Mesendoderm (in vitro differentiated cells): Measurements from ENCODE around the gene IFT80.
"Not testable (repeated sequence)": the region's sequence is repeated elsewhere in the genome, so short reads cannot be mapped to it uniquely, and the experiment has no call there.

ENCODE experiments used
- DNase-seq: peaks from one replicate; pipeline ENCODE4 v3.0.0; 2013
- H2AK5ac ChIP-seq: 2 replicates; pipeline ENCODE4 v1.6.1; 2013; ENCODE audit warnings: low read length, inconsistent platforms
- H2BK120ac ChIP-seq: 2 replicates; pipeline ENCODE4 v1.6.1; 2013; ENCODE audit warnings: low read depth, mild to moderate bottlenecking, low read length, moderate library complexity, mixed read lengths
- H2BK15ac ChIP-seq: replicated peaks from 2 replicates; pipeline ENCODE4 v1.6.1; 2013; ENCODE audit warnings: low read depth, mild to moderate bottlenecking, moderate library complexity
- H2BK5ac ChIP-seq: 2 replicates; pipeline ENCODE4 v1.6.1; 2013; ENCODE audit warnings: low read length, inconsistent platforms
- H3K18ac ChIP-seq: 2 replicates; pipeline ENCODE4 v1.6.1; 2013; ENCODE audit warnings: mild to moderate bottlenecking, low read length, mixed read lengths
- H3K23ac ChIP-seq: one replicate; pipeline ENCODE4 v1.6.1; 2013; ENCODE audit warnings: low read length
- H3K27ac ChIP-seq: 2 replicates; pipeline ENCODE4 v1.5.1; 2013; ENCODE audit warnings: low read depth, mild to moderate bottlenecking, inconsistent platforms, low read length, moderate library complexity
- H3K27me3 ChIP-seq: 2 replicates; pipeline ENCODE4 v1.6.1; 2013; ENCODE audit warnings: low read length, control low read depth, mild to moderate bottlenecking, inconsistent platforms; ENCODE audit not compliant: insufficient read depth, poor library complexity
- H3K36me3 ChIP-seq: 2 replicates; pipeline ENCODE4 v1.6.1; 2013; ENCODE audit warnings: low read length, inconsistent platforms; ENCODE audit not compliant: control insufficient read depth, insufficient read depth
- H3K4ac ChIP-seq: one replicate; pipeline ENCODE4 v1.6.1; 2013; ENCODE audit warnings: low read depth, mild to moderate bottlenecking, low read length, moderate library complexity
- H3K4me1 ChIP-seq: 2 replicates; pipeline ENCODE4 v1.6.1; 2013; ENCODE audit warnings: low read depth, low read length, inconsistent platforms; ENCODE audit not compliant: control insufficient read depth
- H3K4me2 ChIP-seq: 2 replicates; pipeline ENCODE4 v1.6.1; 2013; ENCODE audit warnings: low read length
- H3K4me3 ChIP-seq: 2 replicates; pipeline ENCODE4 v1.5.1; 2013; ENCODE audit warnings: mild to moderate bottlenecking, low read length
- H3K56ac ChIP-seq: one replicate; pipeline ENCODE4 v1.6.1; 2013; ENCODE audit warnings: low read length
- H3K79me1 ChIP-seq: 2 replicates; pipeline ENCODE4 v1.6.1; 2013; ENCODE audit warnings: low read length, inconsistent platforms
- H3K79me2 ChIP-seq: 2 replicates; pipeline ENCODE4 v1.6.1; 2013; ENCODE audit warnings: mild to moderate bottlenecking, low read length; ENCODE audit not compliant: control insufficient read depth, insufficient read depth
- H3K9ac ChIP-seq: 2 replicates; pipeline ENCODE4 v1.6.1; 2013; ENCODE audit warnings: low read length, inconsistent platforms
- H4K5ac ChIP-seq: one replicate; pipeline ENCODE4 v1.6.1; 2013; ENCODE audit warnings: low read length
- H4K8ac ChIP-seq: one replicate; pipeline ENCODE4 v1.6.1; 2013; ENCODE audit warnings: low read depth, mild to moderate bottlenecking, control low read depth, low read length, moderate library complexity
- WGBS: extraction: QIAGEN DNeasy Blood & Tissue Kit; methylation state at CpG from one replicate; pipeline ENCODE4 v1.1.7; 2013; ENCODE audit warnings: low lambda C conversion rate, missing lambda C conversion rate; ENCODE audit not compliant: insufficient coverage; ENCODE audit errors: extremely low coverage; 5-methylcytosine and 5-hydroxymethylcytosine counted together

IFT80 gene

DNA sequence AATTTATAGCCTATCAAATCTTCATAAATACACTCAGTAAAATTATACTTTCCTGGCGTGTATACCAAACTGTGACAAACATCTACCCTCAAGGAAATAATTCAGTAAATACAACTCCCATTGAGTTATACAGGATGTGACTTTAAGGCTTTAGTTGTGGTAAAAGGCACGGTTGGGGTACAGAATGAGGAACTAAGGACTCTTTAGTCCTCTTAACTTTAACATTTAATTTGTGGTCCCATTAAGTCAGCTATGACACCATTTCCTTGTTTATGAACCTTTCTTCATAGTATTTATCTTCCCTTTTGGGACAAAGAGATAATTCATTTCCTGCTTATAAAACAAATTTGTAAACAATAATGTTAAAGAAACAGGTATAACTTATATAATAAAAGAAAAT lies 30.2 kb downstream of the IFT80 start:
- DNase-seq = no peak
- H3K27ac ChIP-seq = no peak overlapping the region
- no peak overlapping the region for H3K4ac ChIP-seq
- H3K56ac ChIP-seq = no peak overlapping the region
- H4K5ac ChIP-seq = no peak overlapping the region
- no peak overlapping the region for H3K4me3 ChIP-seq
- H2BK5ac ChIP-seq = no peak overlapping the region
- H3K27me3 ChIP-seq = no peaks in the 10 kb centered on the region
- H3K18ac ChIP-seq = no peak overlapping the region
- no peak overlapping the region for H3K9ac ChIP-seq
- no peaks in the 10 kb centered on the region for H3K79me1 ChIP-seq
- H4K8ac ChIP-seq = no peak overlapping the region
- H3K23ac ChIP-seq = no peak overlapping the region
- H2BK15ac ChIP-seq = no peak overlapping the region
- H3K4me2 ChIP-seq = no peak overlapping the region
- H2AK5ac ChIP-seq = no peak overlapping the region
- no CpG with 5 or more reads among the region's 2 CpGs for WGBS
- H2BK120ac ChIP-seq = no peak overlapping the region
- H3K79me2 ChIP-seq = no peaks in the 10 kb centered on the region
- H3K4me1 ChIP-seq = no peaks in the 10 kb centered on the region
- H3K36me3 ChIP-seq = no peaks in the 10 kb centered on the region

DNA sequence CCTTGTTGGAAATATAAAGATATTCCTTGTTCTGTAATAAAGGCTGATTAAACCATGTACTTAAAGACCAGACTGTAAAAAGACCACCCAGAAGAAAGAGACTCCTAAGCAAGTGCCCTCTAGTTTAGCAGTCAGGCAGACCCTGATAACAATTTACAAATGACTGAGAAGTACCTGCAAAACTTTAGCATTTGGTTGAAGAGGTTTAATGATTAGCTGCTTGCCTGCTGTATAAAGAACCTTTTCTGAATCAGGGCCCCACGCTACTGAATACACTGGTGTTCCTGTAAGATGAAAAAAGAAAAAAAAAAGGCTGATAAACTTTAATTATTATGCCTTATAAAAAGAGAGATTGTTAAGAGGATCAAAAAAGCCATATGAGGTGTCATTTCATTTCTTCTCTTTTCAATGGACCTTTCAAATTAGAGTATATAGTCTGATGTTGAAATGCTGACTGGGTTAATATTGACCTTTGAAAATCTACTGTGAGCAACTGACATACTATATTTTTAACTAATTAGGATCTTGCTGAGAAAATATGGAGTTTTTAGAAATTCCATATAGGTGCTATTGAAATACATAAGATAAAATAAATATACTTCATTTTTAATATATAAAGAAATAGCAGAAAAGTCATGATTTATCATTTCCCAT lies 33.0 kb downstream of the IFT80 start:
- H3K56ac ChIP-seq = no peak overlapping the region
- no peak for DNase-seq
- no peak overlapping the region for H3K27ac ChIP-seq
- H2BK5ac ChIP-seq = no peak overlapping the region
- no peaks in the 10 kb centered on the region for H3K79me2 ChIP-seq
- H3K4me2 ChIP-seq = no peak overlapping the region
- no peak overlapping the region for H4K5ac ChIP-seq
- H3K4me3 ChIP-seq = no peak overlapping the region
- H3K4me1 ChIP-seq = no peaks in the 10 kb centered on the region
- H3K36me3 ChIP-seq = no peaks in the 10 kb centered on the region
- H2AK5ac ChIP-seq = no peak overlapping the region
- H3K79me1 ChIP-seq = no peaks in the 10 kb centered on the region
- H2BK15ac ChIP-seq = no peak overlapping the region
- no peaks in the 10 kb centered on the region for H3K27me3 ChIP-seq
- no peak overlapping the region for H3K23ac ChIP-seq
- H3K4ac ChIP-seq = no peak overlapping the region
- H3K9ac ChIP-seq = no peak overlapping the region
- no peak overlapping the region for H3K18ac ChIP-seq
- no peak overlapping the region for H2BK120ac ChIP-seq
- no CpG with 5 or more reads among the region's 1 CpG for WGBS
- H4K8ac ChIP-seq = no peak overlapping the region

DNA sequence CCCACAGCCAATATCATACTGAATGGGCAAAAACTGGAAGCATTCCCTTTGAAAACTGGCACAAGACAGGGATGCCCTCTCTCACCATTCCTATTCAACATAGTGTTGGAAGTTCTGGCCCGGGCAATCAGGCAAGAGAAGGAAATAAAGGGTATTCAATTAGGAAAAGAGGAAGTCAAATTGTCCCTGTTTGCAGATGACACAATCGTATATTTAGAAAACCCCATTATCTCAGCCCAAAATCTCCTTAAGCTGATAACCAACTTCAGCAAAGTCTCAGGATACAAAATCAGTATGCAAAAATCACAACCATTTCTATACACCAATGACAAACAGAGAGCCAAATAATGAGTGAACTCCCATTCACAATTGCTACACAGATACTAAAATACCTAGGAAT lies 36.1 kb downstream of the IFT80 start:
- not testable (repeated sequence) for H3K79me2 ChIP-seq, H2BK15ac ChIP-seq, H3K4me2 ChIP-seq, H3K36me3 ChIP-seq, H2BK5ac ChIP-seq, H4K5ac ChIP-seq, H3K4me3 ChIP-seq, H2AK5ac ChIP-seq, H4K8ac ChIP-seq, H3K79me1 ChIP-seq, DNase-seq, H3K27me3 ChIP-seq, H3K9ac ChIP-seq, H3K18ac ChIP-seq, H3K27ac ChIP-seq, H3K23ac ChIP-seq, H3K4me1 ChIP-seq, H2BK120ac ChIP-seq, H3K56ac ChIP-seq, H3K4ac ChIP-seq
- no CpG with 5 or more reads among the region's 2 CpGs for WGBS

DNA sequence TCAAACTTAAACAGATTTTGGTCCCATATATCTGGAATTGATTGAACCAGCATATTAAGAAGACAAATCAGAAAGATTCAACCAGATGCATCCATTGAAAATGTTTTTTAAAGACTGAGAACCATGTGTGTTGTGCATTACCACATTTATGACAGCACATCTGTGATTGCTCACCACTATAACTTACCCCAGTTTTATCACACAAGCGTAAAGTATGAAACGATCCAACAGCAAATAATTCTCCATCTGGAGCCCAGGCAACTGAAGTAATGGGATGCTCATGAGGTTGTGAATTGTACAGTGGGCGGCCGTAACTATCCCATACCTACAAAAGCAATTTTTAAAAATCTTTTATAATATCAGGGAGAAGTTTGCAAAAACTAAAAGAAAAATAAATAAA lies 43.2 kb downstream of the IFT80 start:
- H3K4ac ChIP-seq = no peak overlapping the region
- no peak overlapping the region for H3K18ac ChIP-seq
- no peaks in the 10 kb centered on the region for H3K79me1 ChIP-seq
- H2AK5ac ChIP-seq = no peak overlapping the region
- H2BK120ac ChIP-seq = no peak overlapping the region
- no peak overlapping the region for H4K5ac ChIP-seq
- H3K36me3 ChIP-seq = no peaks in the 10 kb centered on the region
- DNase-seq = no peak
- no peak overlapping the region for H3K4me2 ChIP-seq
- H4K8ac ChIP-seq = no peak overlapping the region
- H3K27me3 ChIP-seq = no peaks in the 10 kb centered on the region
- no peak overlapping the region for H2BK5ac ChIP-seq
- no peak overlapping the region for H3K4me3 ChIP-seq
- H3K9ac ChIP-seq = no peak overlapping the region
- H3K23ac ChIP-seq = no peak overlapping the region
- no peak overlapping the region for H2BK15ac ChIP-seq
- H3K4me1 ChIP-seq = no peaks in the 10 kb centered on the region
- no peak overlapping the region for H3K56ac ChIP-seq
- no peak overlapping the region for H3K27ac ChIP-seq
- no CpG with 5 or more reads among the region's 4 CpGs for WGBS
- no peaks in the 10 kb centered on the region for H3K79me2 ChIP-seq

DNA sequence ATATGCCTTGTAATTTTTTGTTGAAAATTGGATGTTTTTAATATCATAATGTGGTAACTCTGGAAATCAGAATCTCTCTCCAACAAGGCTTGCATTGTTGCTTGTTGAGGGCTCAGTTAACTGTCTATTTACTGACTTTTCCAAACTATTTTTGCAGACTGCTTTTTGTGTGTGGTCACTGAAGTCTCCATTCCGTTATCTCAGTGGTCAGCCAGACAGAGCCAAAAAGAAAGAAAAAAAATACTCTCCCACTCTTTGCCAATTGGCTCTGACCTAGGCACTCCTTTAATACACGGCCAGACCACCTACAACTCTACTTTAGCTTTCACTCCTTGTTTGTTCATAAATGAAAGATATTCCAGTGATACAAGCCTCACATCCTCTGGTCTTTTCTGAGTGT lies 52.5 kb downstream of the IFT80 start:
- H3K79me2 ChIP-seq = no peaks in the 10 kb centered on the region
- no peak for DNase-seq
- no peak overlapping the region for H3K4me3 ChIP-seq
- H2BK15ac ChIP-seq = no peak overlapping the region
- no peak overlapping the region for H4K5ac ChIP-seq
- no peak overlapping the region for H3K23ac ChIP-seq
- H3K27ac ChIP-seq = no peak overlapping the region
- no peak overlapping the region for H2BK120ac ChIP-seq
- H3K9ac ChIP-seq = no peak overlapping the region
- H3K79me1 ChIP-seq = no peaks in the 10 kb centered on the region
- no peak overlapping the region for H3K4me2 ChIP-seq
- H3K27me3 ChIP-seq = no peaks in the 10 kb centered on the region
- no peak overlapping the region for H3K4ac ChIP-seq
- no peak overlapping the region for H3K56ac ChIP-seq
- no peak overlapping the region for H4K8ac ChIP-seq
- H3K4me1 ChIP-seq = no peaks in the 10 kb centered on the region
- no peaks in the 10 kb centered on the region for H3K36me3 ChIP-seq
- H2BK5ac ChIP-seq = no peak overlapping the region
- no peak overlapping the region for H2AK5ac ChIP-seq
- H3K18ac ChIP-seq = no peak overlapping the region
- no CpG with 5 or more reads among the region's 2 CpGs for WGBS

DNA sequence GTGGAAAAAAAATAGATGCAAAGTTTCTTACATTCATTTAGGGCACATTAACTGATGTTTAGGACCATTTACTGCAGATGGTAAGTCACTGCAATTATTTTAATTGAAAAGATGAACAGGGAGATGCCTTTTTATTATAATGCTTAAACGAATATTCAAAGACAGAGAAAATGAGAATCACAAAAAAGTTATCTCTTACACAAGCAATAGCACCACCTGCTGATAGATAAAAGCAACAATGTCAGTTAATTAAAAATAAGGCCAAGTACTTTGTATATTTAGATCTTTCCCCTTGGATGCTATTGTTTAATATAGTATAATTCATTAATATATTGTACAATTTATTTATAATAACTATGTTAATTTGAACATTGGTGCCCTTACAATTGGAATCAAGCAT lies 55.9 kb downstream of the IFT80 start:
- no peaks in the 10 kb centered on the region for H3K36me3 ChIP-seq
- no peak overlapping the region for H3K9ac ChIP-seq
- no peaks in the 10 kb centered on the region for H3K27me3 ChIP-seq
- peak; percentile 7 for DNase-seq
- no peaks in the 10 kb centered on the region for H3K79me1 ChIP-seq
- no CpG with 5 or more reads among the region's 1 CpG for WGBS
- H3K27ac ChIP-seq = no peak overlapping the region
- no peak overlapping the region for H3K4me3 ChIP-seq
- H3K23ac ChIP-seq = no peak overlapping the region
- H3K79me2 ChIP-seq = no peaks in the 10 kb centered on the region
- H2BK5ac ChIP-seq = no peak overlapping the region
- H3K4me2 ChIP-seq = no peak overlapping the region
- no peak overlapping the region for H4K5ac ChIP-seq
- no peak overlapping the region for H3K4ac ChIP-seq
- no peak overlapping the region for H2BK15ac ChIP-seq
- H3K56ac ChIP-seq = no peak overlapping the region
- H2BK120ac ChIP-seq = no peak overlapping the region
- no peak overlapping the region for H4K8ac ChIP-seq
- no peak overlapping the region for H2AK5ac ChIP-seq
- H3K18ac ChIP-seq = no peak overlapping the region
- no peaks in the 10 kb centered on the region for H3K4me1 ChIP-seq
